Measurements from ENCODE around the gene C3orf20. TPM values are rescaled to one million over a fixed set of nuclear protein-coding genes. Genes with fewer than 3 reads are reported as not detected.

Gene C3orf20
- total RNA-seq (2016; rRNA removed; fragmentation: Illumina TruSeq; extraction: Trizol) (0.04 TPM in 1 of 2 replicates, not detected in the other), polyA plus RNA-seq (2011; rRNA removed) (0.03 and 0.08 TPM in 2 replicates), polyA minus RNA-seq (2011; rRNA and poly(A)+ RNA removed; ENCODE audit: low replicate concordance) (0.12 TPM in 1 of 2 replicates, not detected in the other), Bru-seq, nascent RNA (percentile 37 among the genes with signal in this experiment), BruChase-seq, experiment 1, labeled RNA remaining after a 6-hour chase (percentile 43 among the genes with signal in this experiment), BruChase-seq, experiment 2, labeled RNA remaining after a 2-hour chase (percentile 47 among the genes with signal in this experiment)
- total RNA-seq (2016; cell fraction: cytosol; rRNA removed; fragmentation: Illumina TruSeq; extraction: Trizol; ENCODE audit: low read depth), result not detected in 2 replicates
- 0.09 TPM in 1 of 2 replicates, not detected in the other for total RNA-seq (2016; cell fraction: insoluble cytoplasmic fraction; rRNA removed; fragmentation: Illumina TruSeq; extraction: Trizol)
- not detected in 2 replicates for total RNA-seq (2016; cell fraction: membrane; rRNA removed; fragmentation: Illumina TruSeq; extraction: Trizol)
- total RNA-seq (2016; cell fraction: nucleus; rRNA removed; fragmentation: Illumina TruSeq; extraction: Trizol), result 0.16 and 0.22 TPM in 2 replicates
- polyA plus RNA-seq (2011; cell fraction: cytosol; rRNA removed), result 0.10 TPM in 1 of 2 replicates, not detected in the other
- 0.26 and 0.47 TPM in 2 replicates for polyA plus RNA-seq (2011; cell fraction: nucleus; rRNA removed)
- polyA plus RNA-seq (2012), result 0.05 and 0.17 TPM in 2 replicates
- not detected in 2 replicates for polyA plus RNA-seq (2016; cell fraction: cytosol; fragmentation: Illumina TruSeq; extraction: Trizol; ENCODE audit: low read depth)
- polyA plus RNA-seq (2016; cell fraction: insoluble cytoplasmic fraction; fragmentation: Illumina TruSeq; extraction: Trizol; ENCODE audit: low read depth), result not detected in 2 replicates
- polyA plus RNA-seq (2016; cell fraction: membrane; fragmentation: Illumina TruSeq; extraction: Trizol; ENCODE audit: low read depth), result not detected in 2 replicates
- 0.15 and 0.16 TPM in 2 replicates for polyA plus RNA-seq (2016; cell fraction: nucleus; fragmentation: Illumina TruSeq; extraction: Trizol; ENCODE audit: insufficient read depth, low read depth)
- polyA minus RNA-seq (2011; cell fraction: cytosol; rRNA and poly(A)+ RNA removed), result not detected in 2 replicates
- polyA minus RNA-seq (2011; cell fraction: nucleus; rRNA and poly(A)+ RNA removed), result 0.37 and 0.52 TPM in 2 replicates
- long read RNA-seq, experiment 1, result 0 reads
- long read RNA-seq, experiment 2, partial matches to known transcripts, result 0 of 2 reads
- long read RNA-seq, experiment 2, other reads (novel, unspliced or antisense), result 2 of 2 reads

- Histone ChIP-seq H3K27ac (ENCODE audit: extremely low read length, insufficient read depth, low read length) (no peak within 1 kb of the TSS), H3K79me2 (ENCODE audit: insufficient read depth, low read length) (no peaks in the 10 kb centered on the region), H3K27me3 (ENCODE audit: control insufficient read depth in 1 of 2, insufficient read depth in 2 of 2, low read length in 2 of 2) (no peaks in the 10 kb centered on the region), H3K36me3 (replicated peaks in 1 of 2; ENCODE audit: control insufficient read depth in 1 of 2, insufficient read depth in 2 of 2, low read length in 2 of 2) (peaks cover 14 to 31% of the 10 kb centered on the region in 2 experiments), H3K4me2 (ENCODE audit: low read depth, low read length) (no peak within 1 kb of the TSS), H2AFZ (ENCODE audit: low read length) (no peak within 1 kb of the TSS), H3K9me3 (ENCODE audit: low read length) (0 out of 2 replicates have a peak, but pooled peaks cover under 1% of the 10 kb centered on the region), H4K20me1 (ENCODE audit: insufficient read depth, low read length) (no peaks in the 10 kb centered on the region), H3K4me1 (ENCODE audit: insufficient read depth, low read length) (peaks cover 42% of the 10 kb centered on the region), H3K9ac (ENCODE audit: insufficient read depth, low read depth, low read length) (no peak within 1 kb of the TSS), H3K4me3 (replicated peaks in 1 of 3; ENCODE audit: insufficient read depth in 1 of 3, low read depth in 2 of 3, low read length in 3 of 3) (no peak within 1 kb of the TSS)
- intact Hi-C loops (cut with micrococcal nuclease; ENCODE audit: unreplicated experiment), result no loop called here
- ChIA-PET POLR2A (no interaction called here), CTCF (ENCODE audit: low intra/inter-chr PET ratio, low total read pairs) (interaction anchor here (2.9 kb wide), 1 partner anchor 106 kb away, joined by 33 read pairs; no protein-coding TSS in a partner anchor)
- TF ChIP-seq POLR2AphosphoS2 (IDR thresholded peaks at IDR 0.05; ENCODE audit: low read depth, low read length) (no peak), MIER2 (CRISPR knock-in tag; IDR thresholded peaks at IDR 0.05) (no peak), SNAPC2 (CRISPR knock-in tag; IDR thresholded peaks at IDR 0.05) (no peak), AKAP8 (CRISPR knock-in tag; IDR thresholded peaks at IDR 0.05) (no peak)
- TF ChIP-seq, protein P1, sequence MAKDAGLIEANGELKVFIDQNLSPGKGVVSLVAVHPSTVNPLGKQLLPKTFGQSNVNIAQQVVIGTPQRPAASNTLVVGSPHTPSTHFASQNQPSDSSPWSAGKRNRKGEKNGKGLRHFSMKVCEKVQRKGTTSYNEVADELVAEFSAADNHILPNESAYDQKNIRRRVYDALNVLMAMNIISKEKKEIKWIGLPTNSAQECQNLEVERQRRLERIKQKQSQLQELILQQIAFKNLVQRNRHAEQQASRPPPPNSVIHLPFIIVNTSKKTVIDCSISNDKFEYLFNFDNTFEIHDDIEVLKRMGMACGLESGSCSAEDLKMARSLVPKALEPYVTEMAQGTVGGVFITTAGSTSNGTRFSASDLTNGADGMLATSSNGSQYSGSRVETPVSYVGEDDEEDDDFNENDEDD (CRISPR knock-in tag; IDR thresholded peaks at IDR 0.05; ENCODE audit: borderline replicate concordance), result no peak
- in situ Hi-C loops (cut with HindIII; ENCODE audit: extremely low pct_ligation_motif_present, low pct_unique_long_range_greater_than_20kb), result loop anchor here (5.0 kb wide), 2 partner anchors 107 to 247 kb away; no protein-coding TSS in a partner anchor
- no peak for ATAC-seq
- 88% methylated on average over 7 of the region's 7 CpGs for WGBS (ENCODE audit: low lambda C conversion rate)
- FAIRE-seq, result no peak
- BruUV-seq (replicated peaks), result no TSS peak
- no peak for DNase-seq (ENCODE audit: low spot score)
Measured at GRCh38 chr3:14674841-14675240, at the start of gene C3orf20. C3orf20 (plus strand) TSS chr3:14675141; CDS start chr3:14682714, 7,573 bp downstream.

All from HepG2 (cell line).